ENCODE data around the gene PLA2G1B.
A peak's percentile ranks its signal among the peaks of the same experiment; 100 is the strongest.

The PLA2G1B gene

GRCh38 chr12:120327593-120327992 lies at the start of gene PLA2G1B:
PLA2G1B (minus strand) TSS chr12:120327779; CDS start chr12:120327753, 26 bp downstream.
- DNase-seq (ENCODE audit: low read depth in 1 of 2, low spot score in 1 of 2), result no peak

GRCh38 chr12:120376934-120377572 lies 49.5 kb upstream of the PLA2G1B start:
- DNase-seq (ENCODE audit: low read depth in 1 of 2, low spot score in 1 of 2), result no peak

GRCh38 chr12:120376416-120376815 lies 48.8 kb upstream of the PLA2G1B start:
- no peak for DNase-seq (ENCODE audit: low read depth in 1 of 2, low spot score in 1 of 2)

GRCh38 chr12:120376009-120376408 lies 48.4 kb upstream of the PLA2G1B start:
- no peak for DNase-seq (ENCODE audit: low read depth in 1 of 2, low spot score in 1 of 2)

- no peak for DNase-seq (ENCODE audit: low read depth in 1 of 2, low spot score in 1 of 2)
These were observed 46.1 kb upstream of the PLA2G1B start for GRCh38 chr12:120373683-120374082.

- no peak for DNase-seq (ENCODE audit: low read depth in 1 of 2, low spot score in 1 of 2)
These were observed 43.0 kb upstream of the PLA2G1B start for GRCh38 chr12:120370343-120371243.

- no peak for DNase-seq (ENCODE audit: low read depth in 1 of 2, low spot score in 1 of 2)
These were observed 42.2 kb upstream of the PLA2G1B start for GRCh38 chr12:120369603-120370342.

GRCh38 chr12:120368789-120369602 lies 41.4 kb upstream of the PLA2G1B start, which contains the start of gene MSI1:
MSI1 (minus strand) TSS chr12:120369164; CDS start chr12:120369091, 73 bp downstream.
- DNase-seq (ENCODE audit: low read depth in 1 of 2, low spot score in 1 of 2), result no peak

GRCh38 chr12:120367924-120368788 lies 40.6 kb upstream of the PLA2G1B start:
- peak in 1 of 2 donors; percentile 31 for DNase-seq (ENCODE audit: low read depth in 1 of 2, low spot score in 1 of 2)

- no peak for DNase-seq (ENCODE audit: low read depth in 1 of 2, low spot score in 1 of 2)
These were observed 39.8 kb upstream of the PLA2G1B start for GRCh38 chr12:120367233-120367923.

- no peak for DNase-seq (ENCODE audit: low read depth in 1 of 2, low spot score in 1 of 2)
These were observed 39.3 kb upstream of the PLA2G1B start for GRCh38 chr12:120366845-120367232.

- no peak for DNase-seq (ENCODE audit: low read depth in 1 of 2, low spot score in 1 of 2)
These were observed 38.7 kb upstream of the PLA2G1B start for GRCh38 chr12:120366341-120366705.

GRCh38 chr12:120365675-120366340 lies 38.2 kb upstream of the PLA2G1B start:
- DNase-seq (ENCODE audit: low read depth in 1 of 2, low spot score in 1 of 2), result no peak

GRCh38 chr12:120364487-120364886 lies 36.9 kb upstream of the PLA2G1B start:
- DNase-seq (ENCODE audit: low read depth in 1 of 2, low spot score in 1 of 2), result no peak

GRCh38 chr12:120363274-120363855 lies 35.8 kb upstream of the PLA2G1B start:
- DNase-seq (ENCODE audit: low read depth in 1 of 2, low spot score in 1 of 2), result no peak

GRCh38 chr12:120362516-120363273 lies 35.1 kb upstream of the PLA2G1B start:
- no peak for DNase-seq (ENCODE audit: low read depth in 1 of 2, low spot score in 1 of 2)

- DNase-seq (ENCODE audit: low read depth in 1 of 2, low spot score in 1 of 2), result no peak
These were observed 34.1 kb upstream of the PLA2G1B start for GRCh38 chr12:120361506-120362208.
